Stimulated activated naive CD4-positive, alpha-beta T cell (primary cell): ENCODE results near the gene ARHGAP22.

Experiments
- DNase-seq, 6 experiments: peaks; one replicate each; lab custom pipeline; 2025; lab: John Stamatoyannopoulos, UW

The ARHGAP22 gene

GRCh38 chr10:48587819-48588218 lies 17.1 kb downstream of the ARHGAP22 start:
- DNase-seq, result no peak

GRCh38 chr10:48587101-48587500 lies 17.8 kb downstream of the ARHGAP22 start:
- no peak for DNase-seq

- no peak for DNase-seq
Observed at GRCh38 chr10:48582970-48583369, 21.9 kb downstream of the ARHGAP22 start.

GRCh38 chr10:48580236-48580635 lies 24.6 kb downstream of the ARHGAP22 start:
- DNase-seq, result no peak

- no peak for DNase-seq
Observed at GRCh38 chr10:48579251-48579960, 25.5 kb downstream of the ARHGAP22 start.

- no peak for DNase-seq
Observed at GRCh38 chr10:48577158-48577557, 27.7 kb downstream of the ARHGAP22 start.

GRCh38 chr10:48576501-48576900 lies 28.4 kb downstream of the ARHGAP22 start:
- DNase-seq, result no peak

- DNase-seq, result no peak
Observed at GRCh38 chr10:48575901-48576300, 29.0 kb downstream of the ARHGAP22 start.

- no peak for DNase-seq
Observed at GRCh38 chr10:48574817-48575380, 30.0 kb downstream of the ARHGAP22 start.

- DNase-seq, result no peak
Observed at GRCh38 chr10:48574322-48574796, 30.5 kb downstream of the ARHGAP22 start.

GRCh38 chr10:48573045-48573444 lies 31.8 kb downstream of the ARHGAP22 start:
- DNase-seq, result no peak

GRCh38 chr10:48572414-48572813 lies 32.5 kb downstream of the ARHGAP22 start:
- no peak for DNase-seq

GRCh38 chr10:48568546-48568945 lies 36.3 kb downstream of the ARHGAP22 start:
- DNase-seq, result no peak

- DNase-seq, result no peak
Observed at GRCh38 chr10:48568131-48568530, 36.7 kb downstream of the ARHGAP22 start.

- no peak for DNase-seq
Observed at GRCh38 chr10:48567346-48567745, 37.5 kb downstream of the ARHGAP22 start.

GRCh38 chr10:48564466-48565160 lies 40.3 kb downstream of the ARHGAP22 start:
- no peak for DNase-seq

- no peak for DNase-seq
Observed at GRCh38 chr10:48557511-48558123, 47.3 kb downstream of the ARHGAP22 start.

GRCh38 chr10:48556713-48557112 lies 48.2 kb downstream of the ARHGAP22 start:
- no peak for DNase-seq

GRCh38 chr10:48556065-48556464 lies 48.8 kb downstream of the ARHGAP22 start:
- no peak for DNase-seq

GRCh38 chr10:48555310-48556042 lies 49.4 kb downstream of the ARHGAP22 start:
- DNase-seq, result no peak

GRCh38 chr10:48554656-48555055 lies 50.2 kb downstream of the ARHGAP22 start:
- no peak for DNase-seq

- no peak for DNase-seq
Observed at GRCh38 chr10:48554246-48554645, 50.6 kb downstream of the ARHGAP22 start.
